HepG2 (cell line): ENCODE measurements around the gene RPL18. TPM values are rescaled to one million over a fixed set of nuclear protein-coding genes. Genes with fewer than 3 reads are reported as not detected.

Experiments used
- AHR ChIP-seq: IDR thresholded peaks from 2 replicates; pipeline ENCODE4 v1.6.1; 2018; ENCODE audit warnings: missing genetic modification reagents, missing compliant biosample characterization
- BRF2 ChIP-seq: sonication (generic); formaldehyde crosslinking; IDR thresholded peaks from 2 replicates; pipeline ENCODE4 v1.8.1; 2022; ENCODE audit warnings: mild to moderate bottlenecking, missing genetic modification reagents
- DBP ChIP-seq: sonication (generic); formaldehyde crosslinking; IDR thresholded peaks from 2 replicates; pipeline ENCODE4 v1.4.0; 2020; ENCODE audit warnings: missing genetic modification reagents; ENCODE audit errors: not compliant biosample characterization
- DMAP1 ChIP-seq: IDR thresholded peaks from 2 replicates; pipeline ENCODE4 v1.6.1; 2016
- ELF3 ChIP-seq: IDR thresholded peaks from 2 replicates; pipeline ENCODE4 v1.6.1; 2016; ENCODE audit warnings: missing genetic modification reagents, missing compliant biosample characterization
- HDAC1 ChIP-seq: sonication (generic); formaldehyde crosslinking; IDR thresholded peaks from 2 replicates; pipeline ENCODE4 v1.5.1; 2020; ENCODE audit warnings: mild to moderate bottlenecking, missing genetic modification reagents
- JARID2 ChIP-seq: sonication (generic); formaldehyde crosslinking; IDR thresholded peaks from 2 replicates; pipeline ENCODE4 v1.8.1; 2023; ENCODE audit warnings: missing genetic modification reagents, inconsistent platforms; ENCODE audit not compliant: insufficient replicate concordance
- MBNL3 ChIP-seq: fragments of 250-450 bp; sonication (Bioruptor Pico); conservative IDR thresholded peaks from 2 replicates; pipeline ENCODE4 v1.8.0; 2022; ENCODE audit warnings: mild to moderate bottlenecking, inconsistent platforms
- MLX ChIP-seq: IDR thresholded peaks from 2 replicates; pipeline ENCODE4 v1.6.1; 2016
- NCOA5 ChIP-seq: sonication (generic); formaldehyde crosslinking; IDR thresholded peaks from 2 replicates; pipeline ENCODE4 v1.4.0; 2020; ENCODE audit warnings: missing genetic modification reagents
- NR2F6 ChIP-seq, 2 experiments: IDR thresholded peaks; 2 replicates each; pipeline ENCODE4 v1.6.1; 2016; ENCODE audit warnings: antibody characterized with exemption in 1 of 2, mild to moderate bottlenecking in 1 of 2
- ONECUT2 ChIP-seq: sonication (generic); formaldehyde crosslinking; IDR thresholded peaks from 2 replicates; pipeline ENCODE4 v1.4.0; 2020; ENCODE audit warnings: missing genetic modification reagents
- ZBTB42 ChIP-seq: sonication (generic); formaldehyde crosslinking; IDR thresholded peaks from 2 replicates; pipeline ENCODE4 v1.5.0; 2020; ENCODE audit warnings: mild to moderate bottlenecking, missing genetic modification reagents
- ZNF333 ChIP-seq: sonication (generic); formaldehyde crosslinking; IDR thresholded peaks from 2 replicates; pipeline ENCODE4 v1.4.0; 2020; ENCODE audit warnings: mild to moderate bottlenecking, missing genetic modification reagents, borderline replicate concordance
- ZNF607 ChIP-seq: sonication (generic); formaldehyde crosslinking; IDR thresholded peaks from 2 replicates; pipeline ENCODE4 v1.5.1; 2020; ENCODE audit warnings: missing genetic modification reagents, mild to moderate bottlenecking, borderline replicate concordance
- ZNF614 ChIP-seq: IDR thresholded peaks from 2 replicates; pipeline ENCODE4 v1.6.1; 2018; ENCODE audit warnings: missing biosample characterization, missing genetic modification reagents, inconsistent platforms, borderline replicate concordance
- ZNF687 ChIP-seq: sonication (generic); formaldehyde crosslinking; IDR thresholded peaks from 2 replicates; pipeline ENCODE4 v1.5.1; 2020; ENCODE audit warnings: mild to moderate bottlenecking, missing genetic modification reagents, moderate library complexity
- ZNF7 ChIP-seq: IDR thresholded peaks from 2 replicates; pipeline ENCODE4 v1.6.1; 2016; ENCODE audit warnings: missing biosample characterization, missing genetic modification reagents
- ZNF703 ChIP-seq: sonication (generic); formaldehyde crosslinking; IDR thresholded peaks from 2 replicates; pipeline ENCODE4 v1.5.1; 2020; ENCODE audit warnings: missing genetic modification reagents, mild to moderate bottlenecking, moderate library complexity, borderline replicate concordance
- polyA plus RNA-seq, 8 experiments: library from polyadenylated mRNA; depleted of rRNA in 3 of 8; stranded (reverse) in 7 of 8; unstranded in 1 of 8; fragments of >200 nt; fragmentation: Illumina TruSeq in 4 of 8; extraction: Trizol in 4 of 8; gene quantifications; 2 replicates each; pipeline versions ENCODE4 v1.2.1 to v1.2.3, GENCODE V29; 2011 to 2016; ENCODE audit warnings: low read depth in 4 of 8, missing spikeins in 1 of 8, mixed read lengths in 1 of 8; ENCODE audit not compliant: insufficient read depth in 1 of 8
- total RNA-seq, 5 experiments: library from RNA; depleted of rRNA; stranded (reverse); fragments of >200 nt; fragmentation: Illumina TruSeq; extraction: Trizol; gene quantifications; 2 replicates each; pipeline ENCODE4 v1.2.3, GENCODE V29; 2016; ENCODE audit warnings: low read depth in 1 of 5

The RPL18 gene
- total and polyA plus RNA-seq, 2 of the 13 experiments (the other 11 are each of a cell fraction or from before 2014, with no cell fraction given) = 1,485 to 1,639 TPM

- TF ChIP-seq BRF2 (no peak), ONECUT2 (CRISPR knock-in tag) (no peak), ZBTB42 (no peak), ZNF703 (CRISPR knock-in tag) (no peak), HDAC1 (peak; percentile 43), JARID2 (no peak), AHR (CRISPR knock-in tag) (no peak), ZNF333 (CRISPR knock-in tag) (no peak), NR2F6 (IDR thresholded peaks at IDR 0.05) (no peak), NR2F6 (CRISPR knock-in tag; IDR thresholded peaks at IDR 0.05) (peak; percentile 35; the same call in 1 of the 2 replicates), ZNF614 (CRISPR knock-in tag) (peak; percentile 62; the same call in 1 of the 2 replicates), NCOA5 (CRISPR knock-in tag) (no peak), DMAP1 (no peak), ZNF7 (CRISPR knock-in tag) (no peak), ELF3 (CRISPR knock-in tag) (peak; percentile 14; the same call in 1 of the 2 replicates), ZNF687 (CRISPR knock-in tag) (peak; percentile 76), DBP (no peak), MBNL3 (CRISPR knock-in tag) (no peak), ZNF607 (CRISPR knock-in tag) (0 out of 2 replicates have a peak, but pooled peaks have one; percentile 39), MLX (no peak)
Measured at GRCh38 chr19:48646001-48646721, 27.2 kb upstream of the RPL18 start, which contains the start of gene CA11 (continued).
